HPDE6-E6E7 (cell line): ENCODE results near the gene C2.
"Not testable (repeated sequence)": the region's sequence is repeated elsewhere in the genome, so short reads cannot be mapped to it uniquely, and the experiment has no call there.

Experiments used
- DNase-seq: peaks from one replicate; pipeline ENCODE4 v3.0.0; 2011; ENCODE audit warnings: missing footprints; ENCODE audit errors: extremely low spot score

Gene C2

DNA sequence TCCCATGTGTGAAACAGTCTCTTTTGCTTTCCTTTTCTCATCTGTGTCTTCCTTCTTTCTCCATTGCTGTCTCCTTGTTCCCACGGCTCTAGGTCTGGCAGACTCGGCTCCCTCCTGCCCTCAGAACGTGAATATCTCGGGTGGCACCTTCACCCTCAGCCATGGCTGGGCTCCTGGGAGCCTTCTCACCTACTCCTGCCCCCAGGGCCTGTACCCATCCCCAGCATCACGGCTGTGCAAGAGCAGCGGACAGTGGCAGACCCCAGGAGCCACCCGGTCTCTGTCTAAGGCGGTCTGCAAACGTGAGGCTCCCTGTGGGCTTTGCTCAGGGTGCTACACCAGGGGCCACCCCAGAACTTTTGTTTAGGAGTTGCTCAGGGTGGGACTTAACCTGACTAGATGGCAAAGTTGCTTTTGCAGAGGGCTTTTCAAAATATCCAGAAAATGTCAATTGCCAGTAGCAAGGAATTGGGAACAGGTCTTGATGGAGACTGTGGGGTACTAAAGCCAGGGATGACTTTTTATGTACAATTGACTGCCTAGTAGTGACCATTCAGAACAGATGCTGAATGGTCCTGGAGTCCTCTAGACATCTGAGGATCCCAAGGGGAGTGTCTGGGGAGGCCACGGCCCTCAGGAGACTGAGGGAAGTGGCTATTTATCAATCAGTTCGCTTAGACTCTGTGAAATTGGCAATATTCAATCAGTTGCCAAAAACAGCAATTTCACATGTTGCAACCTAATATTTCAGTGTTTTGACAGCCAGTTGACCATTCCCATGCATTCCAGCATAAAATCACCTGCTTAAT, 550 bp downstream of the C2 start:
- DNase-seq: no peak

DNA sequence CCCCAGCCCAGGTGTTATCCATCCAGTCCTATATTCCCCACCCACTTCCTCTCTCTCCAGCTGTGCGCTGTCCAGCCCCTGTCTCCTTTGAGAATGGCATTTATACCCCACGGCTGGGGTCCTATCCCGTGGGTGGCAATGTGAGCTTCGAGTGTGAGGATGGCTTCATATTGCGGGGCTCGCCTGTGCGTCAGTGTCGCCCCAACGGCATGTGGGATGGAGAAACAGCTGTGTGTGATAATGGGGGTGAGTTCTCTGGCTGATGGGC, 1.1 kb downstream of the C2 start:
- no peak for DNase-seq

DNA sequence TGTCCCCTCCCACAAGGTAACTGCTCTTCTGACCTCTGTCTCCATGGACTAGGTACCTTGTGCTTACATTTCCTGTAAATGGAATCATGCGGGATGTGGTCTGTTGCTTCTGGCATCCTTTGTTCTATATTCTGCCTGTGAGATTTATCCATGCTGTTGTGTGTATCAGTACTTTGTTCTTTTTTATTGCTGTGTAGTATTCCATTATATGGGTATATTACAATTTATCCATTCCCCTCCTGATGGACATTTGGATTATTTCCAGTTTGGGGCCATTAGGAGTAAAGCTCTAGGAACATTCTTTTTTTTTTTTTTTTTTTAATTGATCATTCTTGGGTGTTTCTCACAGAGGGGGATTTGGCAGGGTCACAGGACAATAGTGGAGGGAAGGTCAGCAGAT, 3.4 kb downstream of the C2 start:
- no peak for DNase-seq

DNA sequence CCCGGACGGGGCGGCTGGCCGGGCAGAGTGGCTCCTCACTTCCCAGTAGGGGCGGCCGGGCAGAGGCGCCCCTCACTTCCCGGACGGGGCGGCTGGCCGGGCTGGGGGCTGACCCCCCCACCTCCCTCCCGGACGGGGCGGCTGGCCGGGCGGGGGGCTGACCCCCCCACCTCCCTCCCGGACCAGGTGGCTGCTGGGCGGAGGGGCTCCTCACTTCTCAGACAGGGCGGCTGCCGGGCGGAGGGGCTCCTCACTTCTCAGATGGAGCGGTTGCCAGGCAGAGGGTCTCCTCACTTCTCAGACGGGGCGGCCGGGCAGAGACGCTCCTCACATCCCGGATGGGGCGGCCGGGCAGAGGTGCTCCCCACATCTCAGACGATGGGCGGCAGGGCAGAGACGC, 4.6 kb downstream of the C2 start:
- not testable (repeated sequence) for DNase-seq

DNA sequence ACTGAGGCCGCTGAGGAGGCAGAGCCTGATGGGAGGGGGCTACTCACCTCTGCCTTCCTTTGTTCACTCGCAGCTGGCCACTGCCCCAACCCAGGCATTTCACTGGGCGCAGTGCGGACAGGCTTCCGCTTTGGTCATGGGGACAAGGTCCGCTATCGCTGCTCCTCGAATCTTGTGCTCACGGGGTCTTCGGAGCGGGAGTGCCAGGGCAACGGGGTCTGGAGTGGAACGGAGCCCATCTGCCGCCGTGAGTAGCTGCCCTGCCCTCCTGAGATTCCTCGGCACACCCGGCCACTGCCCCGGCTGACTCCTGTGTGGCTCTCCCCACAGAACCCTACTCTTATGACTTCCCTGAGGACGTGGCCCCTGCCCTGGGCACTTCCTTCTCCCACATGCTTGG, 6.0 kb downstream of the C2 start:
- DNase-seq: no peak

DNA sequence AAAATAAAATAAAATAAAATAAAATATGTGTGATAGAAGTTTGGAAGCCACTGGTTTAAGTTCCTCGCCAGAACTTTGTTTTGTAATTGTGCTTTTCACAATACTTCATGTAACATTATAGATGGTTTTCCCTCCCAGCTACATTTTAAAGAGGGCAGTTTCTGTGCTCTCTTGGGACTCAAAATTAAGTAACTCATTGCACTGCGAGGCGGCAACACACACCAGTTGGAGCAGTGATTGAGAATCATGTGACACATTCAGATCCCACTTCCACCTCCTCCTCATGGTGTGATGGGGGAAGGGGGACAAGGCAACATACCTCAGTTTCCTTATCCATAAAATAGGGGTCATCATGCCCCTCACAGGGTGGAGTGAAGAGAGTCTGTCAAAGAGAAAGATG, 7.5 kb downstream of the C2 start:
- no peak for DNase-seq

DNA sequence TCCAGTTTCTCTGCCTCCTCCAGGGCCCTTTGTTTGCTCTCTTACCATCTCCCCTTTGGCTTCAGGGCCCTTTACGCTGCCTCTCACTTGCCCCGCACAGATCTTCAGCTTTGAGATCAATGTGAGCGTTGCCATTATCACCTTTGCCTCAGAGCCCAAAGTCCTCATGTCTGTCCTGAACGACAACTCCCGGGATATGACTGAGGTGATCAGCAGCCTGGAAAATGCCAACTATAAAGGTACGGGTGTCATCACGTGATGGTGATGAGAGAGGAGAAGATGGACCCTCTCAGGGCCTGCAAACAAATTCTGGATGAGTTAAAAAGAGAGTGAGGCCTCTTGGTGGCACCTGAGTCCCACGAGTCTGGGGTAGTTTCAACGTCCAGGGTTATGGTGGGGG, 8.3 kb downstream of the C2 start:
- no peak for DNase-seq

DNA sequence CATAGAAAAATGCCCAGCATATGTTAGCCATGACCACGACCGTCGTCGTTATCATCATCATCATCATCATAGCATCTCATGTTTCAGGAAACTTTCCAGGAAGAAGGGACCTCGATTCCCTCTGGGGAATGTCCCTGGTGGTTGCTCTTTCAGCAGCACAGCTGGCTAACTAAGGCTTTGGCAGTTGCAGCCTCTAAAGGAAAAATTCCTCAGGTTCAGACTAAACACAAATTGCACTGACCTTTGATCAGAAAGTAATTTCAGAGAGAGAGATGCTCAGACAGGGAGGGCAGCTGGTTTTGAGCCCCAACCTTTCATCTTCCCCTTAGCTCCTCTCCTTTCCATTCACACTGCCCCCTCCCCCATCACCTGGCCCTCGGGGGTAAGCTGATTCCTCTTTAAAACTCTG, 12.7 kb downstream of the C2 start:
- no peak for DNase-seq

DNA sequence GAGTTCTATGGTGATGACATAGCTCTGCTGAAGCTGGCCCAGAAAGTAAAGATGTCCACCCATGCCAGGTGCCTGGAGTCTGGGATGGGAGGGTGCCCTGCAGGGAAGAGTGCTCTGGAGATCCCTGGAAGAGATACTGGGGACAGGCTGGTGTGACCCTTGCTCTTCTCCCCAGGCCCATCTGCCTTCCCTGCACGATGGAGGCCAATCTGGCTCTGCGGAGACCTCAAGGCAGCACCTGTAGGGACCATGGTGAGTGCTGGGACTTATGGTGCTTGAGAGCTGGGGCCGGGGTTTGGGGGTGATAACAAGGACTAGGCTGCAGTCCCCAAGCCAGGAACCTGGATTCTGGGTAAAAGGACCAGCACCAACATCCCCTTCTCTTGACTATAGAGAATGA, 16.2 kb downstream of the C2 start:
- no peak for DNase-seq

DNA sequence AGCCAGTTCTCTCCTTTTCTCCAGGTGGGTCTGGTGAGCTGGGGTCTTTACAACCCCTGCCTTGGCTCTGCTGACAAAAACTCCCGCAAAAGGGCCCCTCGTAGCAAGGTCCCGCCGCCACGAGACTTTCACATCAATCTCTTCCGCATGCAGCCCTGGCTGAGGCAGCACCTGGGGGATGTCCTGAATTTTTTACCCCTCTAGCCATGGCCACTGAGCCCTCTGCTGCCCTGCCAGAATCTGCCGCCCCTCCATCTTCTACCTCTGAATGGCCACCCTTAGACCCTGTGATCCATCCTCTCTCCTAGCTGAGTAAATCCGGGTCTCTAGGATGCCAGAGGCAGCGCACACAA, 17.6 kb downstream of the C2 start:
- DNase-seq: no peak

DNA sequence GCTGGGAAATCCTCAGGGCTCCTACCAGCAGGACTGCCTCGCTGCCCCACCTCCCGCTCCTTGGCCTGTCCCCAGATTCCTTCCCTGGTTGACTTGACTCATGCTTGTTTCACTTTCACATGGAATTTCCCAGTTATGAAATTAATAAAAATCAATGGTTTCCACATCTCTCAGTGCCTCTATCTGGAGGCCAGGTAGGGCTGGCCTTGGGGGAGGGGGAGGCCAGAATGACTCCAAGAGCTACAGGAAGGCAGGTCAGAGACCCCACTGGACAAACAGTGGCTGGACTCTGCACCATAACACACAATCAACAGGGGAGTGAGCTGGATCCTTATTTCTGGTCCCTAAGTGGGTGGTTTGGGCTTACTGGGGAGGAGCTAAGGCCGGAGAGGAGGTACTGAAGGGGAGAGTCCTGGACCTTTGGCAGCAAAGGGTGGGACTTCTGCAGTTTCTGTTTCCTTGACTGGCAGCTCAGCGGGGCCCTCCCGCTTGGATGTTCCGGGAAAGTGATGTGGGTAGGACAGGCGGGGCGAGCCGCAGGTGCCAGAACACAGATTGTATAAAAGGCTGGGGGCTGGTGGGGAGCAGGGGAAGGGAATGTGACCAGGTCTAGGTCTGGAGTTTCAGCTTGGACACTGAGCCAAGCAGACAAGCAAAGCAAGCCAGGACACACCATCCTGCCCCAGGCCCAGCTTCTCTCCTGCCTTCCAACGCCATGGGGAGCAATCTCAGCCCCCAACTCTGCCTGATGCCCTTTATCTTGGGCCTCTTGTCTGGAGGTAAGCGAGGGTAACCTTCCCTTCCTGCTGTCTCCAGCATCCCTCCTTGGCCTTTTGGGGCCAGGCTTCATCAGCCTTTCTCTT, 18.2 kb downstream of the C2 start, which contains the start of gene CFB:
Gene CFB, plus strand, starts transcription at position 589 of the 863 bp plus-strand sequence. Its CDS starts 127 bp downstream, at position 716.
- DNase-seq: peak; percentile 92

DNA sequence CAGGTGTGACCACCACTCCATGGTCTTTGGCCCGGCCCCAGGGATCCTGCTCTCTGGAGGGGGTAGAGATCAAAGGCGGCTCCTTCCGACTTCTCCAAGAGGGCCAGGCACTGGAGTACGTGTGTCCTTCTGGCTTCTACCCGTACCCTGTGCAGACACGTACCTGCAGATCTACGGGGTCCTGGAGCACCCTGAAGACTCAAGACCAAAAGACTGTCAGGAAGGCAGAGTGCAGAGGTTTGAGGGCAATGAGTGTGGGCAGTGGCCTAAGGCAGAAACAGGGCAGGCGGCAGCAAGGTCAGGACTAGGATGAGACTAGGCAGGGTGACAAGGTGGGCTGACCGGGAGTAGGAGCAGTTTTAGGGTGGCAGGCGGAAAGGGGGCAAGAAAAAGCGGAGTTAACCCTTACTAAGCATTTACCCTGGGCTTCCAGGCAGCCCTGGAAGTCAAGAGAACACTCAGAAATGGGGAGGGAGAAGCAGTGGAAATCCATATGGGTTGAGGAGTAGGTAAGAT, 18.9 kb downstream of the C2 start:
- DNase-seq: no peak

DNA sequence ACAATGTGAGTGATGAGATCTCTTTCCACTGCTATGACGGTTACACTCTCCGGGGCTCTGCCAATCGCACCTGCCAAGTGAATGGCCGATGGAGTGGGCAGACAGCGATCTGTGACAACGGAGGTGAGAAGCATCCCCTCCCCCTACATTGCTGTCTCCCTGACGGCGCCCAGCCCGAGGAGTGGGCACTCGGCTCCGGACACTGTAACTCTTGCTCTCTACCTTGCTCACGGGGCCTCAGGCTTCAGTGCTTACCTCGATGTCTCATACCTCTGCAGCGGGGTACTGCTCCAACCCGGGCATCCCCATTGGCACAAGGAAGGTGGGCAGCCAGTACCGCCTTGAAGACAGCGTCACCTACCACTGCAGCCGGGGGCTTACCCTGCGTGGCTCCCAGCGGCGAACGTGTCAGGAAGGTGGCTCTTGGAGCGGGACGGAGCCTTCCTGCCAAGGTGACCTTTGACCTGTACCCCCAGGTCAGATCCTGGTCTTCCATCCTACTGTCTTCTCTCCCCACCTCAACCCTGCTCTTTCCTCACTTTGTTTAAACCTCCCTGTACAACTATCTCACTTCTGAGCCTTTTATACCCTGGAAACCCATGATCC, 19.7 kb downstream of the C2 start:
- no peak for DNase-seq

DNA sequence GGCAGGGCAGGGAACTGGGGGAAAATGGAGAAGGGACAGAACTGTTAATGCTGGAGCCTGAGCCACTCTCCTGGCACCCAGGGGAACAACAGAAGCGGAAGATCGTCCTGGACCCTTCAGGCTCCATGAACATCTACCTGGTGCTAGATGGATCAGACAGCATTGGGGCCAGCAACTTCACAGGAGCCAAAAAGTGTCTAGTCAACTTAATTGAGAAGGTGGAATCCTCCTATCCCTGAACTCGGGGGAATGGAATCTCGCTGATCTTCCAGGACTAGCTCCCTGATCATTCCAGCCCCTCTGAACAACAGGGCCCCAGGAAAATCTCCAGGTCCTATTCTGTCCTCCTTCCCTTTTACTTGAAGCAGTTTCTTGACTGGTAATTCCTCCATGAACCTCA, 20.3 kb downstream of the C2 start:
- no peak for DNase-seq

DNA sequence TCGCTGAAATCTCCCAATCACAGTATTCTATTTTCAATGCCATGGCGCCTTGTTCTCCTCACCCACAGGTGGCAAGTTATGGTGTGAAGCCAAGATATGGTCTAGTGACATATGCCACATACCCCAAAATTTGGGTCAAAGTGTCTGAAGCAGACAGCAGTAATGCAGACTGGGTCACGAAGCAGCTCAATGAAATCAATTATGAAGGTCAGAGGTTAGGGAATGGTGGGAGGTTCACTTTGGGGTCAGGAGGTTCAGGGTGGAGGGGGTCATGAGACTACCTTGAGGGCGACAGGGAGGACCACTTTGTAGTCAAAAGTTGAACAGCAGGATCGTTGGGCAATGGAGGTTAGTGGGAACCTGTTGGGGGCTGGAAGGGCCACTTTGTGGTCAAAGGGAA, 20.8 kb downstream of the C2 start:
- DNase-seq: no peak

DNA sequence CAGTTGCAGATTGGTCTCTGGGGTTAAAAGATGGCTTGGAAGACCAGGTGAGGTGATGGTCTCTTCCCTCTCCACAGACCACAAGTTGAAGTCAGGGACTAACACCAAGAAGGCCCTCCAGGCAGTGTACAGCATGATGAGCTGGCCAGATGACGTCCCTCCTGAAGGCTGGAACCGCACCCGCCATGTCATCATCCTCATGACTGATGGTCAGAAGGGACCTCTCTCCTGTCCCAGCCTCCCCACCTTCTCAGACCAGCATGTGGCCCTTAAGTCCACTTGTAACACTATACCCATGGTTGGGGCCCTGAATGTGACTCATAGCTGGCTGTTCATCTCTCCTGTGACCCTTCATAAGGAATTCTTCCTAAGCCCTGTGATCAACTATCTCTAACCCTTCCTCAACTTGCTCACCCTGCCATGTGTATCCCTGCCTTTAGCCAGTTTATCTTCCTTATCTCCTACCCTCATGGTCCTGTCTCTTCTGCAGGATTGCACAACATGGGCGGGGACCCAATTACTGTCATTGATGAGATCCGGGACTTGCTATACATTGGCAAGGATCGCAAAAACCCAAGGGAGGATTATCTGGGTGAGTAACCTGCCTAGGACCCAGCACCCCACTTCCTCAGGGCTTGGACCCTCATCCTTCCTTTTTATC, 21.4 kb downstream of the C2 start:
- peak; percentile 37 for DNase-seq

DNA sequence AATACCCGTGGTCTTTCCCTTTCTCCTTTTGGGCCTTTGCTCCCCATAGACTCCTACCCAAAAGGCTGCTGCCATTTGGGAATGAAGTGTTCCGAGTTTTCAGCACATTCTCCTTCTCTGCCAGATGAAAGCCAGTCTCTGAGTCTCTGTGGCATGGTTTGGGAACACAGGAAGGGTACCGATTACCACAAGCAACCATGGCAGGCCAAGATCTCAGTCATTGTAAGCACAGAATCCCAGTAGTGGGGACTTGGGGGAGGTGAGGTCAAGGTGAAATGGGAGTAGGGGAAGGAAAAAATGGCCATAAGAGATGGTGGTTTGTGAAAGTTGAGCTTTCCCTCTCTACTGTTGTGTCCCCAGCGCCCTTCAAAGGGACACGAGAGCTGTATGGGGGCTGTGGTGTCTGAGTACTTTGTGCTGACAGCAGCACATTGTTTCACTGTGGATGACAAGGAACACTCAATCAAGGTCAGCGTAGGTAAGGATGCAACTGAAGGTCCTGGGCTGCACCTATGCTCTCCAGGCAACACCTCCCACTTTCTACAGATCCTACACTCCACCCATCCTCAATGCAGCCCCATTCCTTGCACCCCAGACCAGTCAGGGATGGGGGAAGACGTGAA, 22.5 kb downstream of the C2 start:
- no peak for DNase-seq

DNA sequence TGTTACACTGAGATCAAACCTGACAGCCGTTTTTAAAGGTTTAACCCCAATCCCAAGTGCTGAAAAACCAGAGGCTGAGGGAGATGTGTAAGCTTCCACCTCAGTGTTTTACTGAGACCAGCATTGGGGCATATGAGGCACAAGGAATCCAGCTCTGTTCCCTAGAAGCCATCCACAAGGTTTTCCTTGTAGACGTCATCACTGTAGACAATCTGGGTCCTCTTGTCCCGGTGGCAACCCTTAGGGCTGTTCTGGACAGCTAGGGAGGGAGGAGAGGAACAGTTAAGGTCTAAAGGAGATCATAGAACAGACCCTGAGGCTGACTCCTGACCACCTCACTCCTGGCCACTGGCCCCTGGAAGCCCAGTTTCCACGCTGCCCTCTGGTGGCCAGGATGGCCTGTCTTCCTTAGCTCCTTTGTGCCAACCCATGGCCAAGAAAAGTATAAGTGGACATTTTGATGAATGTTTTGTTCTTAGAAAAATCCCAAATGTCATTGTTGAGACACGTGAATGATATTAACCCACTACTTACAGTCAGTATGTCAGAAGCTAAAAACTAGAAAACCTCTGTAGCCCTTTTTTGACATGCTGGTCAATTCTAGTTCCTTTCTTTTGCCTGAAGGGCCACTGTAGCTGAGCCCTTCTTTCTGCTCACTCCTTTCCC, 24.8 kb downstream of the C2 start:
- no peak for DNase-seq

DNA sequence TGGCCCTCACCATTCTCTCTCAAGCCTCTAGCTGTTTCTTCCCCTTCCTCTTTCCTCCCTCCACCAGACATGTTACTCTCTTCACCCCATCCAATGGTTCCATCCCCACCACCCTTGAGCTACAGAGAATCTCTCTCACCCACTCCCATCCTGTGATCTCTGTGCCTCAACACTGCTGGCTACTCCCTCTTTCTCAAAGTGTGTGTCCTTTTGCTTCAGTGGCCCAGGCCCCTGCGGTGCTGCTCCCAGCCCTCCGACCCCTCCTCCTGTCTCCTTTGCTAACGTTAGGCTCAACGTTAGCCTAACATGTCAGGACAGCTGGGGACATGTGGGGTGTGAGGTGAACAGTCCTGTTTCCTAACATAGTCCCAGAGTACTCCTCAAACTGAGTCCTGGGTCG, 25.4 kb downstream of the C2 start:
- DNase-seq: no peak

DNA sequence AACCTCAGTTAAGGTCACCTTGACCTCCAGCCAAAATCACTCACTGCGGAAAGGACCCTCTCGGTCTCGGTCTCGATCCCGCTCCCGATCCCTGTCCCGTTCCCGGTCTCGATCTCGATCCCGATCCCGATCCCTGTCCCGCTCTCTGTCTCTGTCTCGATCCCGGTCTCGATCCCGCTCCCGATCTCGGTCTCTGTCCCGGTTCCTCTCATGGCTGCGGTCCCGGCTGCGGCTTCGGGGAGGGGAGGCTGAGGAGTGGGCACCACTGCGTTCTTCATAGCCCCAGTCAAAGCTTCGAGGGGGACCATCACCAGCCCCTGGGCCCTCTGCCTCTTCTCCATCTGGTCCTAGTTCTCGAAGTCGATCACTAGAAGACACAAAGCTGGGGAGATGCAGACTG, 27.0 kb downstream of the C2 start:
- no peak for DNase-seq

DNA sequence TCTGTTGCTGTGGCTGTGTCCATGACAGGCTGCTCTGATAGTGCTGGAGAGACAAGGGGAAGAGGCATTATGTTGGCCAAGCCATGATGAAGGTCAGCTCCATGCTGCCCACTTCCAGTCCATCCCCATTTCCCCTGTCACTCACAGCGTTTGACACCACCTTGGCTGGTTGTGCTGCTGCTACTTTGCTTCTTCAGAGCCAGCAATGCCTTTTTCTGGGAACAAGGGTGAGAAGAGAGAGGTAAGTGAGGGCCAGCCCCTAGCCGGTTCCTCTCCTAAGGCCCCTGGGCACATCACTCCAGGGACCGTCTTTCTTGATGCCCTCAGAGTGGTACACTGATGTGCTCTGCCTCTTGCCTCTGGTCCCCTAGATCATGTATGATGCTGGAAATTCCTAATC, 29.3 kb downstream of the C2 start:
- DNase-seq: no peak
